Epithelial cell of esophagus (primary cell): ENCODE data around the gene PRSS38.

Source experiments
- DNase-seq: peaks from one replicate; pipeline ENCODE4 v3.0.0; 2010; ENCODE audit warnings: low read depth
- H3K4me3 ChIP-seq: 2 replicates; pipeline ENCODE4 v1.5.1; 2011; ENCODE audit warnings: mild to moderate bottlenecking, low read length, control low read depth
- CTCF ChIP-seq: IDR thresholded peaks from 2 replicates; pipeline ENCODE4 v1.5.1; 2011; ENCODE audit warnings: low read depth, mild to moderate bottlenecking, low read length, control low read depth, inconsistent platforms; ENCODE audit not compliant: insufficient read depth; ENCODE audit errors: missing control alignments

Gene PRSS38

GRCh38 chr1:227854189-227854588 is 38.7 kb downstream of the PRSS38 start:
- no peak for TF ChIP-seq CTCF

GRCh38 chr1:227855687-227856086 is 40.2 kb downstream of the PRSS38 start:
- H3K4me3 ChIP-seq: no peak overlapping the region
- no peak for DNase-seq
- no peak for TF ChIP-seq CTCF

More at GRCh38 chr1:227854189-227854588, 38.7 kb downstream of the PRSS38 start:
- no peak for DNase-seq
- H3K4me3 ChIP-seq: no peak overlapping the region

- no peak overlapping the region for H3K4me3 ChIP-seq
- DNase-seq: no peak
- TF ChIP-seq CTCF: no peak
These were observed 40.8 kb downstream of the PRSS38 start for GRCh38 chr1:227856147-227856858.

- no peak for TF ChIP-seq CTCF
- H3K4me3 ChIP-seq: no peak overlapping the region
These were observed 49.4 kb downstream of the PRSS38 start for GRCh38 chr1:227864882-227865281.

GRCh38 chr1:227869279-227869842 is 53.9 kb downstream of the PRSS38 start:
- TF ChIP-seq CTCF: no peak
- no peak overlapping the region for H3K4me3 ChIP-seq
- DNase-seq: no peak

More at GRCh38 chr1:227864882-227865281, 49.4 kb downstream of the PRSS38 start:
- DNase-seq: no peak

GRCh38 chr1:227869851-227870305 is 54.4 kb downstream of the PRSS38 start:
- no peak overlapping the region for H3K4me3 ChIP-seq
- TF ChIP-seq CTCF: no peak
- no peak for DNase-seq
